A549 (cell line): Measurements from ENCODE around the gene ITM2C. TPM values are rescaled to one million over a fixed set of nuclear protein-coding genes. Genes with fewer than 3 reads are reported as not detected.

Experiments
- ATAC-seq, 2 experiments: fragments of 200-7000 bp in 1 of 2; fragments of >200 bp in 1 of 2; cut with Nextera tagmentation in 1 of 2; cut with Tn5 transposase in 1 of 2; 3 replicates each; pipeline versions ENCODE4 v1.8.0 to v1.9.1; 2018 to 2020; ENCODE audit warnings: mild to moderate bottlenecking in 1 of 2, moderate library complexity in 1 of 2
- CTCF ChIA-PET: fragments of 300-600 bp; sonication (Branson Sonifier 250); formaldehyde crosslinking; extraction: SDS; loops from one replicate; lab custom pipeline; 2021; ENCODE audit warnings: antibody characterized with exemption, inconsistent platforms; lab: Yijun Ruan, JAX
- POLR2A ChIA-PET: fragments of 350-600 bp; formaldehyde crosslinking; extraction: SDS; loops from one replicate; lab custom pipeline; 2021; ENCODE audit warnings: antibody characterized with exemption, inconsistent platforms; lab: Yijun Ruan, JAX
- DNase-seq, 2 experiments: peaks; one replicate each; pipeline versions ENCODE4 v3.0.0 to v3.0.0-alpha.2; 2011 to 2016; ENCODE audit warnings: low read depth in 1 of 2, low spot score in 1 of 2
- FAIRE-seq: peaks from 2 replicates; lab custom pipeline; 2011; peaks lifted over from hg19 to GRCh38; lab: Jason Lieb, UNC
- H3K27ac ChIP-seq, 2 experiments: fragments of >200 bp; sonication (Bioruptor Twin); formaldehyde crosslinking; 3 replicates each; pipeline ENCODE4 v1.5.1; 2016 to 2017
- H3K4me1 ChIP-seq: fragments of >200 bp; sonication (Bioruptor Twin); formaldehyde crosslinking; 3 replicates; pipeline ENCODE4 v1.6.1; 2016
- H3K4me2 ChIP-seq: fragments of >200 bp; sonication (Bioruptor Twin); formaldehyde crosslinking; 3 replicates; pipeline ENCODE4 v1.6.1; 2016
- H3K4me3 ChIP-seq: fragments of >200 bp; sonication (Bioruptor Twin); formaldehyde crosslinking; 3 replicates; pipeline ENCODE4 v1.5.1; 2016
- H3K9me3 ChIP-seq: fragments of >200 bp; sonication (Bioruptor Twin); formaldehyde crosslinking; 3 replicates; pipeline ENCODE4 v1.6.1; 2016
- BCL3 ChIP-seq: fragments of >200 bp; sonication (Bioruptor Twin); formaldehyde crosslinking; IDR thresholded peaks from 3 replicates; pipeline ENCODE4 v1.6.1; 2016
- BHLHE40 ChIP-seq: IDR thresholded peaks from 2 replicates; pipeline ENCODE4 v1.6.1; 2012; ENCODE audit warnings: low read depth, low read length, inconsistent platforms
- CBX8 ChIP-seq: fragments of 200-600 bp; sonication (generic); IDR thresholded peaks from 2 replicates; pipeline ENCODE4 v1.6.1; 2016
- CEBPB ChIP-seq, 2 experiments: fragments of >200 bp in 1 of 2; sonication (Bioruptor Twin) in 1 of 2; formaldehyde crosslinking in 1 of 2; IDR thresholded peaks; 2 replicates each; pipeline ENCODE4 v1.6.1; 2012 to 2016
- EHF ChIP-seq: fragments of 250-450 bp; sonication (Bioruptor Pico); IDR thresholded peaks from 2 replicates; pipeline ENCODE4 v1.5.0; 2020; ENCODE audit warnings: mild to moderate bottlenecking
- EHMT2 ChIP-seq: fragments of 200-600 bp; sonication (generic); IDR thresholded peaks from 2 replicates; pipeline ENCODE4 v1.6.1; 2016; ENCODE audit warnings: antibody characterized with exemption, low read depth, mild to moderate bottlenecking, moderate library complexity
- ELK1 ChIP-seq: fragments of 150-350 bp; IDR thresholded peaks from 2 replicates; pipeline ENCODE4 v1.6.1; 2014; ENCODE audit warnings: low read depth, mild to moderate bottlenecking, low read length
- FOSB ChIP-seq: fragments of 250-450 bp; sonication (Bioruptor Pico); IDR thresholded peaks from 2 replicates; pipeline ENCODE4 v1.5.0; 2020; ENCODE audit warnings: mild to moderate bottlenecking, moderate library complexity
- FOSL2 ChIP-seq, 2 experiments: fragments of 450-650 bp in 1 of 2; fragments of >200 bp in 1 of 2; sonication (Bioruptor Twin) in 1 of 2; formaldehyde crosslinking; IDR thresholded peaks; 2 replicates each; pipeline versions ENCODE4 v1.5.0 to v1.6.1; 2016 to 2020; ENCODE audit warnings: mild to moderate bottlenecking in 1 of 2, moderate library complexity in 1 of 2
- HEYL ChIP-seq: fragments of 250-450 bp; sonication (Bioruptor Pico); IDR thresholded peaks from 2 replicates; pipeline ENCODE4 v1.8.0; 2021; ENCODE audit warnings: mild to moderate bottlenecking, moderate library complexity
- JUNB ChIP-seq: fragments of >200 bp; sonication (Bioruptor Twin); formaldehyde crosslinking; IDR thresholded peaks from 2 replicates; pipeline ENCODE4 v1.6.1; 2016
- KDM5A ChIP-seq: fragments of 200-600 bp; sonication (generic); IDR thresholded peaks from 2 replicates; pipeline ENCODE4 v1.6.1; 2016; ENCODE audit warnings: antibody characterized with exemption, mild to moderate bottlenecking
- MAFK ChIP-seq: fragments of 450-650 bp; IDR thresholded peaks from 2 replicates; pipeline ENCODE4 v1.6.1; 2014; ENCODE audit not compliant: partially characterized antibody
- MAZ ChIP-seq: fragments of 150-350 bp; IDR thresholded peaks from 2 replicates; pipeline ENCODE4 v1.6.1; 2014; ENCODE audit warnings: antibody characterized with exemption, low read depth, low read length, borderline replicate concordance
- MYC ChIP-seq: IDR thresholded peaks from 2 replicates; pipeline ENCODE4 v1.6.1; 2012; ENCODE audit warnings: mild to moderate bottlenecking, inconsistent platforms, low read length, improper control_type of control experiment, borderline replicate concordance
- NFE2L2 ChIP-seq: fragments of 150-350 bp; conservative IDR thresholded peaks from 2 replicates; pipeline ENCODE4 v1.6.1; 2014; ENCODE audit warnings: low read length
- NR3C1 ChIP-seq: fragments of >200 bp; sonication (Bioruptor Twin); formaldehyde crosslinking; IDR thresholded peaks from 3 replicates; pipeline ENCODE4 v1.6.1; 2017
- PHF8 ChIP-seq: fragments of 200-600 bp; sonication (generic); IDR thresholded peaks from 2 replicates; pipeline ENCODE4 v1.6.1; 2016; ENCODE audit warnings: low read depth, mild to moderate bottlenecking, antibody characterized with exemption, moderate library complexity, borderline replicate concordance
- POLR2AphosphoS2 ChIP-seq: conservative IDR thresholded peaks from 2 replicates; pipeline ENCODE4 v1.6.1; 2012; ENCODE audit warnings: low read length, improper control_type of control experiment, inconsistent platforms
- SREBF2 ChIP-seq: fragments of 450-650 bp; IDR thresholded peaks from 2 replicates; pipeline ENCODE4 v1.6.1; 2014; ENCODE audit warnings: mild to moderate bottlenecking, moderate library complexity
- TP53 ChIP-seq: fragments of 250-450 bp; sonication (Bioruptor Pico); IDR thresholded peaks from 2 replicates; pipeline ENCODE4 v1.5.0; 2021; ENCODE audit warnings: mild to moderate bottlenecking, moderate library complexity
- WGBS: methylation state at CpG from one replicate; pipeline ENCODE4 v1.1.6; 2017; ENCODE audit errors: missing lambda C conversion rate; 5-methylcytosine and 5-hydroxymethylcytosine counted together
- polyA plus RNA-seq, 4 experiments: library from polyadenylated mRNA; depleted of rRNA in 3 of 4; stranded (reverse); fragments of >200 nt; fragmentation: RNase III in 1 of 4; extraction: RNeasy Plus Mini Kit Qiagen cat#74134 plus additional on column Dnase treatment in 1 of 4; gene quantifications; 2 replicates in 3 of 4; 3 replicates in 1 of 4; pipeline ENCODE4 v1.2.3, GENCODE V29; 2011 to 2017
- TF ChIP-seq, protein P1 (sequence below): IDR thresholded peaks from 2 replicates; pipeline ENCODE4 v1.6.1; 2012

The ITM2C gene
- polyA plus RNA-seq, 2 of the 4 experiments (the other 2 are of a cell fraction) = 84.0 to 88.1 TPM

DNA sequence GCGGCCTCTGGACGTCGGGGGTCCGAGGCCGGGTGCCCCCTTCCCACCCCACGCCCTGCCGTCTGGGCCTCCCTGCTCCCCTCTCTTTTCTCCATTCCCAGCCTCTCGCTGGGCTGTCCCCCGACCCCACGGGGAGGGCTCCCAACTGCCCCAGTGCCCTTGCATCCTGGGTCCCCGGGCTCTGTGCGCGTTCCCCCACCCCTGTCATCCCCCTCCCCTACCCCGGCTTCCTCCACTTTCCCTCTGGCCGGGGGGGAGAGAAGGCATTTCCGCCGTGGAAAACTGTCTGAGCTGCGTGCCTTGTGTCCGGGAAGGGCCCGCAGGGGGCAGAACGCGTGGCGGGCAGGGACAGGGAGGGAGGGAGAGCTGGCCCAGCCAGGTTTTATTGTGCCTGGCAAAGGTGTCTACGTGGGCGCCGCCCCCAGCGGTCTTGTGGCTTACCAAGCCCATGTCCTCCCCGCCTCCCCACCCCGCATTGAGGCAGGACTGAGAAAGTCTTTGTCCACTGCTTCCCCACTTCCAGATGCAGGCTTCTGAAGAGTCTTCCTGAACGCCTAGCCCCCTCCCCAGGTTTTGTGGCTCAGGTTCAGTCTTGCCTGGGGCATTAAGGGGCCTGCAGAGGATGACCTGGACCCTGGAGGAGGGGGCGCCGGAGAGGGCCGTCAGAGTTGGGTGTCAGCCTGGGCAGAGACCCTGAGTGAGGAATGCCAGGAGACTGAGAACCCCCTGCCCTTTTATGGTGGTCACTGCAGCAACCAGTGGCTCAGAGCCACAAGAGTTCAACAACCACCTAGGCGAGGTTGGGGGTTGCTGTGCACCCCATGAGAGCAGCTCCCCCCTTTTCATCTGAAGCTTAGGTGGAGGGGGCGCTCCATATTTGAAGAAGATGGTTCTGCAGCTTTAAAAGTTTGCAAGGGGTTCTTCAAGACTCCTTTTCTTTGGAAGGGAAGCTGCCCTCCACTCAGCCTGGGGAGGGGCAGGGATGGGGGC is 1.3 kb downstream of the ITM2C start:
- no peak for ATAC-seq
- peak overlapping the region; percentile 80 for H3K4me3 ChIP-seq
- POLR2A ChIA-PET = interaction anchor here (1.2 kb wide), 1 partner anchor 185 kb away, joined by 4 read pairs; no protein-coding TSS in a partner anchor
- H3K27ac ChIP-seq = peak overlapping the region in 1 of 2 experiments; percentile 91; a peak in 3 of 6 replicates
- TF ChIP-seq POLR2AphosphoS2 = no peak
- TF ChIP-seq CBX8 = no peak
- no peak for TF ChIP-seq SREBF2
- TF ChIP-seq CEBPB (IDR thresholded peaks at IDR 0.05) = no peak
- no peak for TF ChIP-seq MYC
- TF ChIP-seq BHLHE40 = no peak
- TF ChIP-seq FOSL2 (IDR thresholded peaks at IDR 0.05) = no peak
- no peak for TF ChIP-seq FOSL2 (CRISPR knock-in tag; IDR thresholded peaks at IDR 0.05)
- TF ChIP-seq PHF8 = no peak
- TF ChIP-seq, protein P1, sequence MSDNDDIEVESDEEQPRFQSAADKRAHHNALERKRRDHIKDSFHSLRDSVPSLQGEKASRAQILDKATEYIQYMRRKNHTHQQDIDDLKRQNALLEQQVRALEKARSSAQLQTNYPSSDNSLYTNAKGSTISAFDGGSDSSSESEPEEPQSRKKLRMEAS = no peak
- TF ChIP-seq JUNB = no peak
- no peak for TF ChIP-seq HEYL (CRISPR knock-in tag)
- TF ChIP-seq BCL3 = no peak
- no peak for TF ChIP-seq KDM5A
- no peak for TF ChIP-seq NR3C1
- TF ChIP-seq NFE2L2 = no peak
- no peak for TF ChIP-seq MAZ
- TF ChIP-seq MAFK = no peak
- TF ChIP-seq, all 56 proteins: peak for 0
- DNase-seq = no peak
- 74% methylated on average over 31 of the region's 35 CpGs for WGBS
- Histone ChIP-seq H3K9me3 (no peaks in the 10 kb centered on the region), H3K4me1 (peaks cover 21% of the 10 kb centered on the region), H3K4me2 (peak overlapping the region; percentile 91)
- CTCF ChIA-PET = interaction anchor here (0.7 to 1.3 kb wide), 5 partner anchors 13 to 122 kb away, joined by 3 to 6 read pairs (median 3); no protein-coding TSS in a partner anchor
- FAIRE-seq = no peak

DNA sequence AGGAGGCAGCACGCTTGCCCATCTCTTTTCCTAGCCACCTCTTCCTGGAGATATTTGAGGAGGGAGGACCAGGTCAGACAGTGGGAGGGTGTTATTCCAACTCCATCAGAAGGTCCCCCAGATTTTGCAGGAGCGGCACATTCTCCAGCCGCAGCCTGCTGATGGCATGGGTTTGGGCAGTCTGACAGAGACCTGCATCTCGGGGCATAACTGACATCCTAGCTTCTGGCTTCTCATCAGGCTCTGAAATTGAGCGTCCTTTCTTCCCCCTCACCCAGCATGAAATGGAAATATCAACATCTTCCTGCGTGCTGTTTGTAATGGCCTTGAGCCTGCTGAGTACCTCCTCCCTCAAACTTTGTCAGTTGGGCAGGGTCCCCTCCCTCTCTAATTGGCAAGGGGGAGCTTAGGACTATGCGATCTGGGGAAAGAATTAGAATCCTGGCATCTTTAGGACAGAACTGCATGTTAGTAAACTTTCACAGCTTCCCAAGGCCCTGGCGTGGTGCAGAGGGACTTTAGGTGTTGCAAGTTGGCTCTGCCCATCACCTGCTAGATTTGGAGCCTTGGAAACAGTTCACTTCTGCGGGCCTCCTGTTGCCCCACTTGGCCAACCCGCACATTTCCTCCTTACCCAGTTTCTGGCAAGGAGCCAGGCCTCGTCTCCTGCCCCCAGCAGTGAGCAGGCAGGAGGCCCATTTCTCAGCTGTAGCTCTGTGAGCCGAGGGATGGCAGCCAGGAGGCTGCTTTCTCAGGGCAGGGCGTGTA is 2.2 kb downstream of the ITM2C start:
- H3K9me3 ChIP-seq = no peaks in the 10 kb centered on the region
- DNase-seq (no peak), FAIRE-seq (no peak), ATAC-seq (0 out of 6 replicates have a peak, but pooled peaks of 1 of the 2 experiments have one; percentile 7)
- H3K4me3 ChIP-seq = no peak overlapping the region
- H3K27ac ChIP-seq = no peak overlapping the region
- H3K4me2 ChIP-seq = no peak overlapping the region
- 64% methylated on average over 11 of the region's 13 CpGs for WGBS
- POLR2A ChIA-PET = interaction anchor here (1.2 kb wide), 1 partner anchor 184 kb away, joined by 4 read pairs; no protein-coding TSS in a partner anchor
- CTCF ChIA-PET = interaction anchor here (0.7 to 1.3 kb wide), 4 partner anchors 12 to 121 kb away, joined by 3 to 6 read pairs (median 4); no protein-coding TSS in a partner anchor
- H3K4me1 ChIP-seq = peaks cover 21% of the 10 kb centered on the region
- TF ChIP-seq EHF (CRISPR knock-in tag) = no peak
- no peak for TF ChIP-seq TP53
- TF ChIP-seq ELK1 = no peak
- no peak for TF ChIP-seq FOSB (CRISPR knock-in tag)
- TF ChIP-seq EHMT2 = no peak
